NCI-H524 treated with DMSO at 0.1 percent for 48 hours (cell line): ENCODE data around the gene CDH10.

Experiments used
- DNase-seq: peaks from one replicate; lab custom pipeline; 2025; lab: John Stamatoyannopoulos, UW

The CDH10 gene

GRCh38 chr5:24598956-24599355 lies 45.8 kb downstream of the CDH10 start:
- peak; percentile 100 for DNase-seq

GRCh38 chr5:24595329-24595728 lies 49.4 kb downstream of the CDH10 start:
- DNase-seq = no peak

- peak; percentile 61 for DNase-seq
Measured at GRCh38 chr5:24591426-24591825, 53.4 kb downstream of the CDH10 start.

GRCh38 chr5:24589566-24589965 lies 55.2 kb downstream of the CDH10 start:
- DNase-seq = no peak

GRCh38 chr5:24585751-24586150 lies 59.0 kb downstream of the CDH10 start:
- no peak for DNase-seq

GRCh38 chr5:24571302-24571701 lies 73.5 kb downstream of the CDH10 start:
- no peak for DNase-seq

- no peak for DNase-seq
Measured at GRCh38 chr5:24566933-24567332, 77.8 kb downstream of the CDH10 start.

GRCh38 chr5:24555229-24555628 lies 89.5 kb downstream of the CDH10 start:
- DNase-seq = peak; percentile 19

GRCh38 chr5:24547132-24547531 lies 97.6 kb downstream of the CDH10 start:
- DNase-seq = no peak

GRCh38 chr5:24539613-24540012 lies 105.2 kb downstream of the CDH10 start:
- no peak for DNase-seq

- DNase-seq = no peak
Measured at GRCh38 chr5:24538346-24538745, 106.4 kb downstream of the CDH10 start.

GRCh38 chr5:24535646-24536045 lies 109.1 kb downstream of the CDH10 start:
- DNase-seq = peak; percentile 84

GRCh38 chr5:24530906-24531305 lies 113.9 kb downstream of the CDH10 start:
- no peak for DNase-seq

- DNase-seq = no peak
Measured at GRCh38 chr5:24525414-24525813, 119.4 kb downstream of the CDH10 start.

- DNase-seq = no peak
Measured at GRCh38 chr5:24512423-24512822, 132.4 kb downstream of the CDH10 start.

- DNase-seq = no peak
Measured at GRCh38 chr5:24510523-24510988, 134.2 kb downstream of the CDH10 start.

- no peak for DNase-seq
Measured at GRCh38 chr5:24509943-24510342, 134.8 kb downstream of the CDH10 start.

GRCh38 chr5:24505258-24505657 lies 139.5 kb downstream of the CDH10 start:
- no peak for DNase-seq

- DNase-seq = no peak
Measured at GRCh38 chr5:24497591-24498157, 147.1 kb downstream of the CDH10 start.

GRCh38 chr5:24497145-24497544 lies 147.6 kb downstream of the CDH10 start:
- DNase-seq = no peak

- no peak for DNase-seq
Measured at GRCh38 chr5:24496268-24496667, 148.5 kb downstream of the CDH10 start.

GRCh38 chr5:24492229-24492628 lies 152.5 kb downstream of the CDH10 start:
- no peak for DNase-seq

- no peak for DNase-seq
Measured at GRCh38 chr5:24491490-24491889, 153.3 kb downstream of the CDH10 start.
